Body of pancreas (tissue), 4 donors: ENCODE measurements around the gene TNFAIP8.

Experiments
- CTCF ChIP-seq, 7 experiments: fragments of 450-650 bp in 4 of 7; fragments of 200-600 bp in 3 of 7; sonication (generic) in 3 of 7; IDR thresholded peaks; one replicate each; pipeline ENCODE4 v1.5.1; 2016 to 2019; ENCODE audit warnings: antibody characterized with exemption in 7 of 7
- POLR2A ChIP-seq, 3 donors: fragments of 450-650 bp; IDR thresholded peaks; one replicate each; pipeline ENCODE4 v1.6.1; 2016; ENCODE audit warnings: antibody characterized with exemption in 3 of 3, mild to moderate bottlenecking in 2 of 3

GRCh38 chr5:119358530-119358900, 2.7 kb downstream of the TNFAIP8 start:
- TF ChIP-seq CTCF (IDR thresholded peaks at IDR 0.05) (no peak), POLR2A (IDR thresholded peaks at IDR 0.05) (no peak)
